Activated T-helper 2 cell treated with anti-CD3 and anti-CD28 coated beads, Interferon-gamma antibody, Interleukin-2, Interleukin-4, amounts not matched to agents 10 μg/mL and 5 μg/mL and 100 μg/mL, durations not matched to agents 14 hours and 24 hours and 36 hours (primary cell): ENCODE results near the gene DLL3. TPM values are rescaled to one million over a fixed set of nuclear protein-coding genes. Genes with fewer than 3 reads are reported as not detected.
"Not testable (repeated sequence)": the region's sequence is repeated elsewhere in the genome, so short reads cannot be mapped to it uniquely, and the experiment has no call there.

Source experiments
- DNase-seq: peaks from one replicate; pipeline ENCODE4 v3.0.0; 2021; ENCODE audit warnings: low spot score
- H3K27ac Mint-ChIP-seq: one replicate; pipeline ENCODE4 v1.8.0; 2021; ENCODE audit warnings: mixed read lengths
- H3K27me3 Mint-ChIP-seq: one replicate; pipeline ENCODE4 v1.8.0; 2021; ENCODE audit warnings: low read depth, mixed read lengths
- H3K36me3 Mint-ChIP-seq: one replicate; pipeline ENCODE4 v1.8.0; 2021; ENCODE audit warnings: low read depth, mixed read lengths
- H3K4me1 Mint-ChIP-seq: one replicate; pipeline ENCODE4 v1.8.0; 2021; ENCODE audit warnings: low read depth, mixed read lengths
- H3K4me3 Mint-ChIP-seq: one replicate; pipeline ENCODE4 v1.8.0; 2021; ENCODE audit warnings: low read depth, mild to moderate bottlenecking, moderate library complexity, mixed read lengths
- H3K9me3 Mint-ChIP-seq: one replicate; pipeline ENCODE4 v1.8.0; 2021; ENCODE audit warnings: mixed read lengths
- intact Hi-C: fragments of 100-400 bp; cut with micrococcal nuclease; formaldehyde crosslinking; loops from one replicate; pipeline ENCODE4 v1.15.1; 2023
- total RNA-seq: library from RNA; stranded (reverse); gene quantifications from 2 replicates; pipeline ENCODE4 v1.2.3, GENCODE V29; 2022

The DLL3 gene, protein sequence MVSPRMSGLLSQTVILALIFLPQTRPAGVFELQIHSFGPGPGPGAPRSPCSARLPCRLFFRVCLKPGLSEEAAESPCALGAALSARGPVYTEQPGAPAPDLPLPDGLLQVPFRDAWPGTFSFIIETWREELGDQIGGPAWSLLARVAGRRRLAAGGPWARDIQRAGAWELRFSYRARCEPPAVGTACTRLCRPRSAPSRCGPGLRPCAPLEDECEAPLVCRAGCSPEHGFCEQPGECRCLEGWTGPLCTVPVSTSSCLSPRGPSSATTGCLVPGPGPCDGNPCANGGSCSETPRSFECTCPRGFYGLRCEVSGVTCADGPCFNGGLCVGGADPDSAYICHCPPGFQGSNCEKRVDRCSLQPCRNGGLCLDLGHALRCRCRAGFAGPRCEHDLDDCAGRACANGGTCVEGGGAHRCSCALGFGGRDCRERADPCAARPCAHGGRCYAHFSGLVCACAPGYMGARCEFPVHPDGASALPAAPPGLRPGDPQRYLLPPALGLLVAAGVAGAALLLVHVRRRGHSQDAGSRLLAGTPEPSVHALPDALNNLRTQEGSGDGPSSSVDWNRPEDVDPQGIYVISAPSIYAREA
- total RNA-seq: 1.6 and 1.8 TPM in 2 replicates

DNA sequence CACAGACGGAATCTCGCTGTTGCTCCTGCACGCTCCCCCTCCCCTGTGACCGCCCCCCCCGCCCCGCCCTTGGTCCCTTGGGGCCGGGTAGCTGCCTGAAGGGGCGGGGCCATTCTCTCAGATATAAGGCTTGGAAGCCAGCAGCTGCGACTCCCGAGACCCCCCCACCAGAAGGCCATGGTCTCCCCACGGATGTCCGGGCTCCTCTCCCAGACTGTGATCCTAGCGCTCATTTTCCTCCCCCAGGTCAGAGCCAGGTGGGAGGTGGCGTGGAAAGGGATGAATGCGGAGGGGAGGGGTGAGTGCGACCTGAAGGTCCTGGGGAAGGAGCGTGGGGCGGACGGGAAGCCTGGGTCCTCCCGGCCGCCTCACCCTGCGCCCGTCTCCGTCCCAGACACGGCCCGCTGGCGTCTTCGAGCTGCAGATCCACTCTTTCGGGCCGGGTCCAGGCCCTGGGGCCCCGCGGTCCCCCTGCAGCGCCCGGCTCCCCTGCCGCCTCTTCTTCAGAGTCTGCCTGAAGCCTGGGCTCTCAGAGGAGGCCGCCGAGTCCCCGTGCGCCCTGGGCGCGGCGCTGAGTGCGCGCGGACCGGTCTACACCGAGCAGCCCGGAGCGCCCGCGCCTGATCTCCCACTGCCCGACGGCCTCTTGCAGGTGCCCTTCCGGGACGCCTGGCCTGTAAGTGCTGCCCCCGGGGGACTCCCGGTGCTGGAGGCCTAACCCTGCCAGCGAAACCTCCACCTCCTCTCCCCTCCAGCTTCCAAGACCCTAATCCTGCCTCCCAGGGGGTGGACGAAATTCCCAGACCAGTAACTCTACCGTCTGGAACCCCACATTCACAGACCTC lies at the start of gene DLL3:
Gene DLL3, plus strand, starts transcription at position 150 of the 845 bp plus-strand sequence. Its CDS starts 28 bp downstream, at position 178.
- Mint-ChIP-seq H3K4me3 (peak within 1 kb of the TSS; percentile 34), H3K36me3 (no peaks in the 10 kb centered on the region), H3K4me1 (peaks cover 16% of the 10 kb centered on the region), H3K27me3 (peaks cover 47% of the 10 kb centered on the region), H3K9me3 (no peaks in the 10 kb centered on the region), H3K27ac (no peak within 1 kb of the TSS)
- DNase-seq: no peak
- intact Hi-C loops: loop anchor here (5.0 kb wide), 1 partner anchor 33 kb away; the partner anchor contains the start of gene EID2B

DNA sequence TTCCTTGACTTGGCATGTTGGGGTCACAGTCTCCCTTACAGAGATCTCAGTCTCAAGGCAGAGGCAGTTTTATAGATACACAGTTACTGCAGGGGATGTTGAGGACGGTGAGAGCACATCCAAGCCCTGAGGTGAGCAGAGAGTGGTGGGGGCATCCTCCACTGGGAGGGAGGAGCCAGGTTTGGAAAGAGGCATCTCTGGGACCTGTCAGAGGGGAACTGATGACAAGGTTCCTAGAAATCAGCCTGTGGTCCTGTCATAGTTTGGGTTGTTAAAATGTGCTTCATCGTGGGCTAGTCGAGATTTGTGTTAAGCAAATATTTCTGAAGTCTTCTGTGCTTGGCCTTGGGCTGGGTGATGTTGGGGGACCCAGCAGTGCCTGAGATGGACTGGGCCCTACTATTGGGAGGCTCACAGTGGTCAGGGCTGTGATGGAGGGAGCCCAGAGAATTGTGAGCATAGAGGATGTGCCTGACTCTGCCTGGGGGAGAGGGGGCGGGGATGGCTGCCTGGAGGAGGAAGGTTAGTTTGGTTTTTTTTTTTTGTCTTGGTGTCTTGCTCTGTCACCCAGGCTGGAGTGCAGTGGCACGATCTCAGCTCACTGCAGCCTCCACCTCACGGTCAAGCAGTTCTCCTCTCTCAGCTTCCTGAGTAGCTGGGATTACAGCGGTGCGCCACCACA lies 49.5 kb upstream of the DLL3 start:
- intact Hi-C loops: no loop called here
- DNase-seq: no peak
- Mint-ChIP-seq H3K27ac (peak overlapping the region; percentile 92), H3K36me3 (peaks cover 69% of the 10 kb centered on the region), H3K4me3 (peak overlapping the region; percentile 65), H3K27me3 (no peaks in the 10 kb centered on the region), H3K9me3 (no peaks in the 10 kb centered on the region), H3K4me1 (peaks cover 39% of the 10 kb centered on the region)

DNA sequence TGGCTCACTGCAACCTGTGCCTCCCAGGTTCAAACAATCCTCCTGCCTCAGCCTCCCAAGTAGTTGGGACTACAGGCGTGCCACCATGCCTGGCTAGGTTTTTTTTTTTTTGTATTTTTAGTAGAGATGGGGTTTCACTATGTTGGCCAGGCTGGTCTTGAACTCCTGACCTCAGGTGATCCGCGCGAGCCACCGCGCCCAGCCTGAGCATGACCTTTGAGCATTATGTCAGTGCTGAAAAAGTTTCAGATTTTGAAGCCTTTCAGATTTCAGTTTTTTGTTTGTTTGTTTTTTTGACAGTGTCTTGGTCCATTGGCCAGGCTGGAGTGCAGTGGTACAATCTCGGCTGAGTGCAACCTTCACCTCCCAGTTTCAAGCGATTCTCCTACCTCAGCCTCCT lies 47.5 kb upstream of the DLL3 start:
- Mint-ChIP-seq H3K36me3 (peaks cover 60% of the 10 kb centered on the region), H3K4me1 (peaks cover 36% of the 10 kb centered on the region)
- H3K27ac Mint-ChIP-seq, DNase-seq, H3K4me3 Mint-ChIP-seq, H3K27me3 Mint-ChIP-seq, H3K9me3 Mint-ChIP-seq, intact Hi-C loops: not testable (repeated sequence)

GRCh38 chr19:39463403-39463802 lies 35.3 kb upstream of the DLL3 start:
- no peaks in the 10 kb centered on the region for H3K4me1 Mint-ChIP-seq
- H3K27me3 Mint-ChIP-seq: no peaks in the 10 kb centered on the region
- no peak for DNase-seq
- H3K4me3 Mint-ChIP-seq: no peak overlapping the region
- no peaks in the 10 kb centered on the region for H3K9me3 Mint-ChIP-seq
- intact Hi-C loops: no loop called here
- peaks cover 74% of the 10 kb centered on the region for H3K36me3 Mint-ChIP-seq
- H3K27ac Mint-ChIP-seq: peak overlapping the region; percentile 40

GRCh38 chr19:39465956-39466747 lies 32.6 kb upstream of the DLL3 start:
- no peaks in the 10 kb centered on the region for H3K27me3 Mint-ChIP-seq
- H3K36me3 Mint-ChIP-seq: peaks cover 79% of the 10 kb centered on the region
- H3K9me3 Mint-ChIP-seq: no peaks in the 10 kb centered on the region
- intact Hi-C loops: no loop called here
- H3K4me3 Mint-ChIP-seq: no peak overlapping the region
- peaks cover 8% of the 10 kb centered on the region for H3K4me1 Mint-ChIP-seq
- no peak overlapping the region for H3K27ac Mint-ChIP-seq
- DNase-seq: no peak

- no peak overlapping the region for H3K27ac Mint-ChIP-seq
- H3K36me3 Mint-ChIP-seq: peaks cover 85% of the 10 kb centered on the region
- no peak for DNase-seq
- intact Hi-C loops: no loop called here
- no peaks in the 10 kb centered on the region for H3K9me3 Mint-ChIP-seq
- H3K4me3 Mint-ChIP-seq: no peak overlapping the region
- H3K27me3 Mint-ChIP-seq: no peaks in the 10 kb centered on the region
- peaks cover 13% of the 10 kb centered on the region for H3K4me1 Mint-ChIP-seq
Measured at GRCh38 chr19:39467941-39468340, 30.8 kb upstream of the DLL3 start.

- Mint-ChIP-seq H3K36me3 (peaks cover 81% of the 10 kb centered on the region), H3K4me1 (peaks cover 13% of the 10 kb centered on the region), H3K27me3 (no peaks in the 10 kb centered on the region), H3K4me3 (no peak overlapping the region), H3K9me3 (no peaks in the 10 kb centered on the region), H3K27ac (no peak overlapping the region)
- intact Hi-C loops: no loop called here
- no peak for DNase-seq
Measured at GRCh38 chr19:39469036-39469435, 29.7 kb upstream of the DLL3 start.

DNA sequence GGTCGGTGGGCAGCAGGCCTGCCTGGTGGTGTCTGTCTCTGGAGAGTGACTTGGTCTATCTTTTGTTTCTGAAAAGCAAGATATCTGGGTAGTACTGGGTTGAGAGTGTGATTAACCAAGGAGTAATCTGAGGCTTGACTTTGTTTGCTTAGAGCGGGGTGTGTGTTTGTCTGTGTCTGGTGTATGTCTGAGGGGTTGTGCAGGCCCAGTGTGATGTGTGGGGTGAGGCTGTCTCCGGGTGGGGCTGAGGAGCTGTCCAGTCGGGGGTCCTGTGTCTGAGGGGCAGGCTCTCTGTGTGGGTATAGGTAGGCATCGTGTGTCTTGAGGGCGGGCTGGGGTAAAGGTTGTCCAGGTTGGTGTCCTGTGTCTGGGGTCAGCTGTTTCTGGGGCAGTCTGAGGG lies 29.2 kb upstream of the DLL3 start:
- Mint-ChIP-seq H3K9me3 (no peaks in the 10 kb centered on the region), H3K4me1 (peaks cover 13% of the 10 kb centered on the region), H3K4me3 (no peak overlapping the region), H3K36me3 (peaks cover 85% of the 10 kb centered on the region), H3K27me3 (no peaks in the 10 kb centered on the region), H3K27ac (peak overlapping the region; percentile 14)
- intact Hi-C loops: no loop called here
- DNase-seq: no peak

GRCh38 chr19:39470724-39471339 lies 27.9 kb upstream of the DLL3 start:
- no peak for DNase-seq
- Mint-ChIP-seq H3K27me3 (no peaks in the 10 kb centered on the region), H3K9me3 (no peaks in the 10 kb centered on the region), H3K4me1 (peaks cover 13% of the 10 kb centered on the region), H3K36me3 (peaks cover 84% of the 10 kb centered on the region), H3K4me3 (no peak overlapping the region), H3K27ac (peak overlapping the region; percentile 84)
- intact Hi-C loops: no loop called here

DNA sequence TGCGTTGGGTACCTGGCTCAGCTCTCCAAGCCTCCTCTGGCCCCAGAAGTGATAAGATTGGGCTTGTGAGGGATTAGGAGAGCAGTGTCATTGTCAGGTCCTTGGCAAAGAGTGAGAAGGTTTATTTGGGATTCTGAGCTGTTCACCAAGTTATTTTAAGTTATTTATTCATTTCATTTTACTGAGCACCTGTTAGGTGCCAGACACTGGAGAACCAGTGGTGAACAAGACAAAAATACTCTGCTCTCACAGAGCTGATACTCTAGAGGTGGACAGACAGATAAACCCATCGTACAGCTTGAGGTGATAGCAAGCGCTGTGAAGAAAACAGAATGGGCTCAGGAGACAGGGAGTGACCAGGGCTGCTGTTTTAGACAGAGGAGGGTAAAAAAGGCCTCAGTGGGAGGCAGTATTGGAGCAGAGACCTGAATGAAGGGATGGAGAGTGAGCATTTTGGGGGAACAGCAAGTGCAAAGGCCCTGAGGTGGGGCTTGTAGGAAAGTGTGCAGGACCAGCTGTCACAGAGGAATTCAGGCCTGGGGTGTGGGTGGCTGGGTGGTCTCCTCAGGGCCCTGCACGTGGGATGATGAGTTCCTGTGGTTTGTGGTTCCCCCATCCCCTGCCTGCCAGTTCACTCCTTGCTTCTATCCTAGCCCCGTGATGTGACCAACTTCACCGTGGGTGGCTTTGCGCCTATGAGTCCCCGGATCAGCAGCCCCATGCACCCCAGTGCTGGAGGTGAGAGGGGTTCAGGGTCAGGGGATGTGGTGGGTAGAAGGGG lies 26.8 kb upstream of the DLL3 start:
- Mint-ChIP-seq H3K4me1 (peaks cover 13% of the 10 kb centered on the region), H3K4me3 (no peak overlapping the region), H3K27me3 (no peaks in the 10 kb centered on the region), H3K9me3 (no peaks in the 10 kb centered on the region), H3K36me3 (peaks cover 83% of the 10 kb centered on the region), H3K27ac (peak overlapping the region; percentile 5)
- intact Hi-C loops: no loop called here
- DNase-seq: no peak
